H9 (cell line): ENCODE measurements around the gene TPD52L1. TPM values are rescaled to one million over a fixed set of nuclear protein-coding genes. Genes with fewer than 3 reads are reported as not detected.

Source experiments
- DNase-seq: peaks from one replicate; pipeline ENCODE4 v3.0.0-alpha.2; 2017
- H2AFZ ChIP-seq: one replicate; pipeline ENCODE4 v1.6.1; 2013; ENCODE audit warnings: mild to moderate bottlenecking, low read length, control low read depth, moderate library complexity
- H2AK5ac ChIP-seq: 2 replicates; pipeline ENCODE4 v1.6.1; 2013; ENCODE audit warnings: low read length, control low read depth, mixed read lengths; ENCODE audit not compliant: insufficient read length
- H2BK120ac ChIP-seq: one replicate; pipeline ENCODE4 v1.6.1; 2013; ENCODE audit warnings: low read depth, mild to moderate bottlenecking, low read length, control low read depth, inconsistent platforms; ENCODE audit not compliant: poor library complexity, severe bottlenecking
- H2BK12ac ChIP-seq: 2 replicates; pipeline ENCODE4 v1.6.1; 2013; ENCODE audit warnings: low read length, control low read depth, mixed read lengths, low read depth; ENCODE audit not compliant: insufficient read length
- H2BK15ac ChIP-seq: 2 replicates; pipeline ENCODE4 v1.6.1; 2013; ENCODE audit warnings: low read depth, low read length, control low read depth
- H2BK20ac ChIP-seq: one replicate; pipeline ENCODE4 v1.6.1; 2013; ENCODE audit warnings: low read depth, mild to moderate bottlenecking, low read length, control low read depth, inconsistent platforms; ENCODE audit not compliant: poor library complexity, severe bottlenecking
- H2BK5ac ChIP-seq: 2 replicates; pipeline ENCODE4 v1.6.1; 2013; ENCODE audit warnings: low read length, control low read depth, mixed read lengths; ENCODE audit not compliant: insufficient read length
- H3K14ac ChIP-seq: 2 replicates; pipeline ENCODE4 v1.6.1; 2013; ENCODE audit warnings: low read length, control low read depth; ENCODE audit not compliant: insufficient read depth
- H3K18ac ChIP-seq: 2 replicates; pipeline ENCODE4 v1.6.1; 2013; ENCODE audit warnings: low read depth, mild to moderate bottlenecking, mixed read lengths, low read length, control low read depth; ENCODE audit not compliant: insufficient read length
- H3K23ac ChIP-seq: 2 replicates; pipeline ENCODE4 v1.6.1; 2013; ENCODE audit warnings: low read length, control low read depth, mixed read lengths, low read depth; ENCODE audit not compliant: insufficient read length
- H3K23me2 ChIP-seq: 2 replicates; pipeline ENCODE4 v1.6.1; 2013; ENCODE audit warnings: low read depth, mild to moderate bottlenecking, mixed read lengths, low read length, control low read depth; ENCODE audit not compliant: insufficient read length, poor library complexity, severe bottlenecking
- H3K27ac ChIP-seq: 2 replicates; pipeline ENCODE4 v1.5.1; 2013; ENCODE audit warnings: low read length, control low read depth, mixed read lengths, low read depth; ENCODE audit not compliant: insufficient read length
- H3K27me3 ChIP-seq: 2 replicates; pipeline ENCODE4 v1.6.1; 2013; ENCODE audit warnings: low read length, control low read depth, inconsistent platforms; ENCODE audit not compliant: insufficient read depth
- H3K4ac ChIP-seq: 2 replicates; pipeline ENCODE4 v1.6.1; 2013; ENCODE audit warnings: low read depth, mild to moderate bottlenecking, control low read depth, inconsistent platforms, low read length, moderate library complexity
- H3K4me1 ChIP-seq: 2 replicates; pipeline ENCODE4 v1.6.1; 2013; ENCODE audit warnings: low read length, control low read depth, inconsistent platforms; ENCODE audit not compliant: insufficient read depth
- H3K4me2 ChIP-seq: 2 replicates; pipeline ENCODE4 v1.6.1; 2013; ENCODE audit warnings: low read length, control low read depth, mixed read lengths; ENCODE audit not compliant: insufficient read length, insufficient read depth
- H3K56ac ChIP-seq: 2 replicates; pipeline ENCODE4 v1.6.1; 2013; ENCODE audit warnings: low read depth, mild to moderate bottlenecking, mixed read lengths, low read length, control low read depth; ENCODE audit not compliant: insufficient read length
- H3K79me1 ChIP-seq: 2 replicates; pipeline ENCODE4 v1.6.1; 2013; ENCODE audit warnings: low read depth, mild to moderate bottlenecking, moderate library complexity, low read length, control low read depth, inconsistent platforms; ENCODE audit not compliant: insufficient read depth, poor library complexity, severe bottlenecking
- H3K79me2 ChIP-seq: 2 replicates; pipeline ENCODE4 v1.6.1; 2013; ENCODE audit warnings: low read length, control low read depth, inconsistent platforms; ENCODE audit not compliant: insufficient read depth
- H3K9ac ChIP-seq: 2 replicates; pipeline ENCODE4 v1.6.1; 2013; ENCODE audit warnings: low read length, control low read depth, mixed read lengths; ENCODE audit not compliant: insufficient read length; ENCODE audit errors: extremely low read depth
- H3K9me3 ChIP-seq: one replicate; pipeline ENCODE4 v1.6.1; 2013; ENCODE audit warnings: low read depth, low read length, inconsistent platforms; ENCODE audit not compliant: control insufficient read depth
- H3T11ph ChIP-seq: one replicate; pipeline ENCODE4 v1.6.1; 2013; ENCODE audit warnings: mild to moderate bottlenecking, low read length, control low read depth, inconsistent platforms
- H4K20me1 ChIP-seq: one replicate; pipeline ENCODE4 v1.6.1; 2013; ENCODE audit not compliant: control insufficient read depth, insufficient read length, insufficient read depth
- H4K5ac ChIP-seq: 2 replicates; pipeline ENCODE4 v1.6.1; 2013; ENCODE audit warnings: low read depth, mild to moderate bottlenecking, mixed read lengths, low read length, control low read depth; ENCODE audit not compliant: insufficient read length
- H4K8ac ChIP-seq: replicated peaks from 2 replicates; pipeline ENCODE4 v1.6.1; 2013; ENCODE audit warnings: low read length, control low read depth, mixed read lengths, low read depth; ENCODE audit not compliant: insufficient read length
- H4K91ac ChIP-seq: 2 replicates; pipeline ENCODE4 v1.6.1; 2013; ENCODE audit warnings: low read depth, mild to moderate bottlenecking, moderate library complexity, mixed read lengths, low read length, control low read depth; ENCODE audit not compliant: insufficient read length
- H3K27ac Mint-ChIP-seq, 3 experiments: 2 replicates in 2 of 3; 3 replicates in 1 of 3; pipeline ENCODE4 v1.8.0; 2020 to 2021; ENCODE audit warnings: mixed read lengths in 3 of 3, mild to moderate bottlenecking in 1 of 3, moderate library complexity in 1 of 3
- H3K27me3 Mint-ChIP-seq: 2 replicates; pipeline ENCODE4 v1.8.0; 2021; ENCODE audit warnings: low read depth, mild to moderate bottlenecking, moderate library complexity, mixed read lengths
- H3K36me3 Mint-ChIP-seq, 3 experiments: 2 replicates in 2 of 3; 3 replicates in 1 of 3; pipeline ENCODE4 v1.8.0; 2020 to 2021; ENCODE audit warnings: low read depth in 3 of 3, mixed read lengths in 3 of 3; ENCODE audit not compliant: insufficient read depth in 1 of 3
- H3K4me1 Mint-ChIP-seq, 2 experiments: 2 replicates each; pipeline ENCODE4 v1.8.0; 2020; ENCODE audit warnings: mixed read lengths in 2 of 2
- H3K4me3 Mint-ChIP-seq, 2 experiments: 2 replicates in 1 of 2; 3 replicates in 1 of 2; pipeline ENCODE4 v1.8.0; 2020 to 2021; ENCODE audit warnings: mild to moderate bottlenecking in 2 of 2, mixed read lengths in 2 of 2, moderate library complexity in 1 of 2
- H3K9me3 Mint-ChIP-seq, 2 experiments: 2 replicates in 1 of 2; 3 replicates in 1 of 2; pipeline ENCODE4 v1.8.0; 2020; ENCODE audit warnings: mild to moderate bottlenecking in 2 of 2, mixed read lengths in 2 of 2, moderate library complexity in 1 of 2
- WGBS: extraction: QIAGEN DNeasy Blood & Tissue Kit; methylation state at CpG from one replicate; pipeline ENCODE4 v1.1.7; 2013; ENCODE audit warnings: missing lambda C conversion rate, low lambda C conversion rate, mixed read lengths; ENCODE audit not compliant: insufficient read length; ENCODE audit errors: extremely low coverage; 5-methylcytosine and 5-hydroxymethylcytosine counted together
- total RNA-seq: library from RNA; stranded (reverse); gene quantifications from 2 replicates; pipeline ENCODE4 v1.2.1, GENCODE V29; 2021
- TF ChIP-seq, protein P1 (sequence below): fragments of 200-600 bp; sonication (generic); conservative IDR thresholded peaks from 3 replicates; pipeline ENCODE4 v1.8.0; 2021; ENCODE audit warnings: antibody characterized with exemption, mild to moderate bottlenecking

The TPD52L1 gene
- total RNA-seq, 1 experiment from 2014 or later: 6.6 TPM

DNA sequence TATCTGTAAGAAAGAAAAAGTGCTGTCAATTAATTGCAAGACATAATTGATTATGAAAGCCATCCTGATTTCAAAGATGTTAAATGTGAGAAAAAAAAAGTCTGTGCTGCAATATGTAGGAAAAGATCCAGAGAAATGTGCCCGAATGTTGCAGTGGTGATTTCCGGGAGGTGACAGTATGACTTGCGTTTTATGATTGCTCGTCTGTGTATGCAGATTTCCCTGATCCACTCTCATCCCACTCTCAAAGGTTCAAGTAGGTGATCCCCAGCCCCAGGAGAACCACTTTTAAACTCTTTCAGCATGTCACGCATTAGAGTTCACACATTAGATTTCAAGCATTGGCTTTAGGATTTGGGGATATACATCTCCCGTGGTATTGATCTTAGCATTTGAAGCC, 57.8 kb downstream of the TPD52L1 start:
- Histone ChIP-seq H3K56ac (no peak overlapping the region), H3K4me1 (no peaks in the 10 kb centered on the region), H4K20me1 (no peaks in the 10 kb centered on the region), H3K23ac (no peak overlapping the region), H2AFZ (no peak overlapping the region), H3K79me2 (0 out of 2 replicates have a peak, but pooled peaks cover 1% of the 10 kb centered on the region), H3K79me1 (no peaks in the 10 kb centered on the region), H3K14ac (no peak overlapping the region), H2BK12ac (no peak overlapping the region), H3K9me3 (no peaks in the 10 kb centered on the region), H4K8ac (no peak overlapping the region), H3T11ph (no peak overlapping the region), H2BK120ac (no peak overlapping the region), H2BK15ac (no peak overlapping the region), H3K9ac (no peak overlapping the region), H3K23me2 (no peaks in the 10 kb centered on the region), H3K18ac (no peak overlapping the region), H2AK5ac (no peak overlapping the region), H4K5ac (no peak overlapping the region), H3K27me3 (no peaks in the 10 kb centered on the region), H2BK20ac (no peak overlapping the region), H3K4me2 (no peak overlapping the region), H4K91ac (no peak overlapping the region), H3K4ac (no peak overlapping the region), H2BK5ac (no peak overlapping the region), H3K27ac (no peak overlapping the region)
- H3K4me1 Mint-ChIP-seq: no peaks in the 10 kb centered on the region
- H3K27ac Mint-ChIP-seq: no peak overlapping the region
- no CpG with 5 or more reads among the region's 6 CpGs for WGBS
- no peaks in the 10 kb centered on the region; a peak in 1 of 7 replicates for H3K36me3 Mint-ChIP-seq
- TF ChIP-seq, protein P1, sequence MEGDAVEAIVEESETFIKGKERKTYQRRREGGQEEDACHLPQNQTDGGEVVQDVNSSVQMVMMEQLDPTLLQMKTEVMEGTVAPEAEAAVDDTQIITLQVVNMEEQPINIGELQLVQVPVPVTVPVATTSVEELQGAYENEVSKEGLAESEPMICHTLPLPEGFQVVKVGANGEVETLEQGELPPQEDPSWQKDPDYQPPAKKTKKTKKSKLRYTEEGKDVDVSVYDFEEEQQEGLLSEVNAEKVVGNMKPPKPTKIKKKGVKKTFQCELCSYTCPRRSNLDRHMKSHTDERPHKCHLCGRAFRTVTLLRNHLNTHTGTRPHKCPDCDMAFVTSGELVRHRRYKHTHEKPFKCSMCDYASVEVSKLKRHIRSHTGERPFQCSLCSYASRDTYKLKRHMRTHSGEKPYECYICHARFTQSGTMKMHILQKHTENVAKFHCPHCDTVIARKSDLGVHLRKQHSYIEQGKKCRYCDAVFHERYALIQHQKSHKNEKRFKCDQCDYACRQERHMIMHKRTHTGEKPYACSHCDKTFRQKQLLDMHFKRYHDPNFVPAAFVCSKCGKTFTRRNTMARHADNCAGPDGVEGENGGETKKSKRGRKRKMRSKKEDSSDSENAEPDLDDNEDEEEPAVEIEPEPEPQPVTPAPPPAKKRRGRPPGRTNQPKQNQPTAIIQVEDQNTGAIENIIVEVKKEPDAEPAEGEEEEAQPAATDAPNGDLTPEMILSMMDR: no peak
- no peak overlapping the region for H3K4me3 Mint-ChIP-seq
- H3K9me3 Mint-ChIP-seq: no peaks in the 10 kb centered on the region
- H3K27me3 Mint-ChIP-seq: no peaks in the 10 kb centered on the region
- DNase-seq: no peak
